PC-9 (cell line): ENCODE results near the gene KIT. TPM values are rescaled to one million over a fixed set of nuclear protein-coding genes. Genes with fewer than 3 reads are reported as not detected.

Source experiments
- BruUV-seq: library from RNA; stranded (reverse); fragments of 400-500 nt; replicated peaks from 2 replicates; lab custom pipeline; 2021; lab: Mats Ljungman, UMichigan
- CTCF ChIA-PET: fragments of 300-600 bp; sonication (Branson Sonifier 250); formaldehyde crosslinking; loops from one replicate; lab custom pipeline; 2022; ENCODE audit warnings: antibody characterized with exemption; lab: Charles Lee
- POLR2A ChIA-PET: fragments of 300-600 bp; sonication (Branson Sonifier 250); formaldehyde crosslinking; loops from one replicate; lab custom pipeline; 2022; ENCODE audit warnings: antibody characterized with exemption; ENCODE audit not compliant: unreplicated experiment; lab: Charles Lee
- DNase-seq, 2 experiments: peaks; one replicate each; pipeline versions ENCODE4 v3.0.0 to v3.0.0-alpha.2; 2015 to 2022; ENCODE audit warnings: mixed read lengths in 1 of 2
- H2AFZ ChIP-seq: fragments of 200-600 bp; sonication (generic); 2 replicates; pipeline ENCODE4 v1.8.1; 2017; ENCODE audit warnings: antibody characterized with exemption
- H3F3A ChIP-seq: fragments of 200-600 bp; sonication (generic); 2 replicates; pipeline ENCODE4 v1.8.1; 2017; ENCODE audit warnings: antibody characterized with exemption, mild to moderate bottlenecking, low read depth; ENCODE audit not compliant: insufficient read depth
- H3K27ac ChIP-seq: fragments of 200-600 bp; sonication (generic); 2 replicates; pipeline ENCODE4 v1.6.1; 2016; ENCODE audit warnings: mixed run types
- H3K27me3 ChIP-seq: fragments of 200-600 bp; sonication (generic); 2 replicates; pipeline ENCODE4 v1.6.1; 2016; ENCODE audit warnings: low read depth, mixed run types; ENCODE audit not compliant: insufficient read depth
- H3K36me3 ChIP-seq: fragments of 200-600 bp; sonication (generic); 2 replicates; pipeline ENCODE4 v1.6.1; 2016; ENCODE audit warnings: low read depth, mixed run types
- H3K4me1 ChIP-seq: fragments of 200-600 bp; sonication (generic); replicated peaks from 2 replicates; pipeline ENCODE4 v1.6.1; 2016; ENCODE audit warnings: mixed run types; ENCODE audit not compliant: insufficient read depth
- H3K4me2 ChIP-seq: fragments of 200-600 bp; sonication (generic); 2 replicates; pipeline ENCODE4 v1.6.1; 2017; ENCODE audit warnings: mixed run types
- H3K4me3 ChIP-seq: fragments of 200-600 bp; sonication (generic); 2 replicates; pipeline ENCODE4 v1.6.1; 2016; ENCODE audit warnings: mixed run types
- H3K79me2 ChIP-seq: fragments of 200-600 bp; sonication (generic); 2 replicates; pipeline ENCODE4 v1.6.1; 2017; ENCODE audit warnings: low read depth, mixed run types
- H3K9me2 ChIP-seq: fragments of 200-600 bp; sonication (generic); 2 replicates; pipeline ENCODE4 v1.8.1; 2017; ENCODE audit warnings: mild to moderate bottlenecking; ENCODE audit not compliant: insufficient read depth
- H3K9me3 ChIP-seq: fragments of 200-600 bp; sonication (generic); 2 replicates; pipeline ENCODE4 v1.8.1; 2016; ENCODE audit warnings: low read depth; ENCODE audit not compliant: insufficient read depth
- H4K20me1 ChIP-seq: fragments of 200-600 bp; sonication (generic); 2 replicates; pipeline ENCODE4 v1.8.1; 2017; ENCODE audit not compliant: insufficient read depth
- EZH2 ChIP-seq: fragments of 200-600 bp; sonication (generic); IDR thresholded peaks from 2 replicates; pipeline ENCODE4 v1.8.0; 2017; ENCODE audit warnings: antibody characterized with exemption, low read depth
- intact Hi-C: fragments of 100-400 bp; cut with micrococcal nuclease; formaldehyde crosslinking; loops from one replicate; pipeline ENCODE4 v1.10.0; 2022; ENCODE audit not compliant: unreplicated experiment
- total RNA-seq: library from RNA; stranded (reverse); gene quantifications from 2 replicates; pipeline ENCODE4 v1.2.3, GENCODE V29; 2021
- TF ChIP-seq, protein P1 (sequence below): fragments of 200-600 bp; sonication (generic); conservative IDR thresholded peaks from 2 replicates; pipeline ENCODE4 v1.6.1; 2017; ENCODE audit warnings: mixed run types, antibody characterized with exemption, mild to moderate bottlenecking, moderate library complexity

KIT gene
- total RNA-seq, 1 experiment from 2014 or later = not detected

DNA sequence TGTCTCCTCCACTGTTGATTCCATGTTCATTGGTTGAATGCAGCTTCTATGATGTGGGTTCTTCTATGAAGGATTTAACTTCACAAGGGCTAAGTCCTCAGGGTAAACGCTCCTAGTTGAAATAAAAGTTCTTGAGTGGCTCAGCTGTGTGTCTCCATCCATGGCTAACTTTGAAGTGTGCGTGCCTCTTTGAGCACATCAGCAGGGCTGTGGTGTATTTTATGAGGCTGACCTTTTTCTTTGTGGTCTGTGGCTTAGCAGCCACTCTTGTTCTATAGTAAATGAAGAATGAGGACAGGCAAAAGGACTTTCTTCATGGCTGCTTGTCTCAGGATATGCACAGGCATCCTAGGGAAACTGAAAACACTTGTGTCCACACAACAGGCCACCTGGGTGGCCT, 88.5 kb downstream of the KIT start:
- H3K79me2 ChIP-seq = no peaks in the 10 kb centered on the region
- H3F3A ChIP-seq = no peaks in the 10 kb centered on the region
- no peak overlapping the region for H3K4me2 ChIP-seq
- ChIA-PET POLR2A (no interaction called here), CTCF (no interaction called here)
- no peaks in the 10 kb centered on the region for H4K20me1 ChIP-seq
- H3K4me3 ChIP-seq = no peak overlapping the region
- no peak for TF ChIP-seq EZH2
- TF ChIP-seq, protein P1, sequence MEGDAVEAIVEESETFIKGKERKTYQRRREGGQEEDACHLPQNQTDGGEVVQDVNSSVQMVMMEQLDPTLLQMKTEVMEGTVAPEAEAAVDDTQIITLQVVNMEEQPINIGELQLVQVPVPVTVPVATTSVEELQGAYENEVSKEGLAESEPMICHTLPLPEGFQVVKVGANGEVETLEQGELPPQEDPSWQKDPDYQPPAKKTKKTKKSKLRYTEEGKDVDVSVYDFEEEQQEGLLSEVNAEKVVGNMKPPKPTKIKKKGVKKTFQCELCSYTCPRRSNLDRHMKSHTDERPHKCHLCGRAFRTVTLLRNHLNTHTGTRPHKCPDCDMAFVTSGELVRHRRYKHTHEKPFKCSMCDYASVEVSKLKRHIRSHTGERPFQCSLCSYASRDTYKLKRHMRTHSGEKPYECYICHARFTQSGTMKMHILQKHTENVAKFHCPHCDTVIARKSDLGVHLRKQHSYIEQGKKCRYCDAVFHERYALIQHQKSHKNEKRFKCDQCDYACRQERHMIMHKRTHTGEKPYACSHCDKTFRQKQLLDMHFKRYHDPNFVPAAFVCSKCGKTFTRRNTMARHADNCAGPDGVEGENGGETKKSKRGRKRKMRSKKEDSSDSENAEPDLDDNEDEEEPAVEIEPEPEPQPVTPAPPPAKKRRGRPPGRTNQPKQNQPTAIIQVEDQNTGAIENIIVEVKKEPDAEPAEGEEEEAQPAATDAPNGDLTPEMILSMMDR = no peak
- H2AFZ ChIP-seq = no peak overlapping the region
- BruUV-seq = no TSS peak
- H3K27ac ChIP-seq = no peak overlapping the region
- no peaks in the 10 kb centered on the region for H3K9me2 ChIP-seq
- no peaks in the 10 kb centered on the region for H3K36me3 ChIP-seq
- DNase-seq = no peak
- H3K4me1 ChIP-seq = no peaks in the 10 kb centered on the region
- intact Hi-C loops = no loop called here
- no peaks in the 10 kb centered on the region for H3K9me3 ChIP-seq
- no peaks in the 10 kb centered on the region for H3K27me3 ChIP-seq

DNA sequence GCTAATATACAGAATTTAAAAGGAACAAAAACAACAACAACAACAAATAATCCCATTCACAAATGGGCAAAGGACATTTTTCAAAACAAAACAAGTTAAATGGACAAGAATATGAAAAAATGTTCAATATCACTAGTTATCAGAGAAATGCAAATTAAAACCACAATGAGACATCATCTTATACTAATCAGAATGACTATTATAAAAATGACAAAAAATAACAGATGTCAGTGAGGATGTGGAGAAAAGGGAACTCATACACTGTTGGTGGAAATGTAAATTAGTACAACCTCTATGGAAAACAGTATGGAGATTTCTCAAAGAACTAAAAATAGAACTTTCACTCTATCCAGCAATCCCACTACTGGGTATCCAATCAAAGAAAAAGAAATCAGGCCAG, 92.6 kb downstream of the KIT start:
- H3F3A ChIP-seq = no peaks in the 10 kb centered on the region
- no TSS peak for BruUV-seq
- ChIA-PET CTCF (no interaction called here), POLR2A (no interaction called here)
- no peaks in the 10 kb centered on the region for H3K36me3 ChIP-seq
- no peaks in the 10 kb centered on the region for H3K9me2 ChIP-seq
- H3K4me2 ChIP-seq = no peak overlapping the region
- no peaks in the 10 kb centered on the region for H3K4me1 ChIP-seq
- TF ChIP-seq, protein P1 = no peak
- no peak for TF ChIP-seq EZH2
- DNase-seq = no peak
- H3K9me3 ChIP-seq = no peaks in the 10 kb centered on the region
- H3K4me3 ChIP-seq = no peak overlapping the region
- H3K27ac ChIP-seq = no peak overlapping the region
- no peaks in the 10 kb centered on the region for H3K79me2 ChIP-seq
- intact Hi-C loops = no loop called here
- H4K20me1 ChIP-seq = no peaks in the 10 kb centered on the region
- H3K27me3 ChIP-seq = no peaks in the 10 kb centered on the region
- no peak overlapping the region for H2AFZ ChIP-seq

DNA sequence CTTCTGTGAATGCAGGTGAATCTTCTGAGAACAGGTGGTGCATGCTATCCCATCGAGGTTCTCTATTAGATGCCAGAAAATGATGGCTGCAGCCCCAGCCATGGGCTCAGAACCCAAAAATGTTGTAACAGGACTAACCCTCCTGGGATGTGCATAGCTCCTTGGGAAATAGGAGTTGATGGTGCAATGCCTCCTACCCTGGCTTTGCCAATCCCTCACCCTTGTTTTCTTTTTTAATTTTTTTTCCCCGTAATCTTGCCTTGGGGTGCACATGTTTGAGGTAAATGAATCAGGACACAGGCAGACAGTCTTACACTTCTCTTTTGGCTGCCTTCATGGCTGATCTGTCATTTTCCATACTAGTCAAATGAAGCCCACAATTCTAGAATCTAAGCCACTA, 96.6 kb downstream of the KIT start:
- intact Hi-C loops = no loop called here
- H3K79me2 ChIP-seq = no peaks in the 10 kb centered on the region
- H3K9me2 ChIP-seq = no peaks in the 10 kb centered on the region
- H2AFZ ChIP-seq = no peak overlapping the region
- no peaks in the 10 kb centered on the region for H3K27me3 ChIP-seq
- no peaks in the 10 kb centered on the region for H4K20me1 ChIP-seq
- no peak for DNase-seq
- no peaks in the 10 kb centered on the region for H3F3A ChIP-seq
- H3K9me3 ChIP-seq = no peaks in the 10 kb centered on the region
- no peaks in the 10 kb centered on the region for H3K36me3 ChIP-seq
- H3K4me1 ChIP-seq = no peaks in the 10 kb centered on the region
- BruUV-seq = no TSS peak
- no peak overlapping the region for H3K27ac ChIP-seq
- CTCF ChIA-PET = no interaction called here
- H3K4me3 ChIP-seq = no peak overlapping the region
- H3K4me2 ChIP-seq = no peak overlapping the region
- TF ChIP-seq, protein P1 = no peak
- TF ChIP-seq EZH2 = no peak
- POLR2A ChIA-PET = no interaction called here
